ENCODE results near the gene SP5.

- no peak for TF ChIP-seq NFIC (IDR thresholded peaks at IDR 0.05; ENCODE audit: borderline replicate concordance)
- no peak for TF ChIP-seq EZH2phosphoT487 (IDR thresholded peaks at IDR 0.05; ENCODE audit: borderline replicate concordance, low read depth)
- no peak for TF ChIP-seq CTCF (IDR thresholded peaks at IDR 0.05)
- no peak for TF ChIP-seq MXI1 (IDR thresholded peaks at IDR 0.05; ENCODE audit: low read depth, low read length)
- TF ChIP-seq ELF1 (IDR thresholded peaks at IDR 0.05): no peak
- TF ChIP-seq POLR2AphosphoS5 (IDR thresholded peaks at IDR 0.05; ENCODE audit: low read depth, low read length): no peak
- TF ChIP-seq GABPA (IDR thresholded peaks at IDR 0.05; ENCODE audit: low read depth): no peak
Measured at GRCh38 chr2:170736628-170737027, 21.5 kb downstream of the SP5 start.

Measured in SK-N-SH (cell line).